Dermis microvascular lymphatic vessel endothelial cell (primary cell): ENCODE data around the gene KLF5. TPM values are rescaled to one million over a fixed set of nuclear protein-coding genes. Genes with fewer than 3 reads are reported as not detected.

Experiments used
- DNase-seq, 2 donors: peaks; one replicate each; pipeline versions ENCODE4 v3.0.0 to v3.0.0-alpha.2; 2010; ENCODE audit warnings: low read depth in 2 of 2
- total RNA-seq: library from RNA; depleted of rRNA; stranded (reverse); fragments of >200 nt; gene quantifications from 2 replicates; pipeline ENCODE4 v1.2.1, GENCODE V29; 2014

Gene KLF5
- total RNA-seq, 1 donor from 2014 or later = 1.0 TPM

- peak in 1 of 2 donors; percentile 45 for DNase-seq
These were observed 850 bp downstream of the KLF5 start for GRCh38 chr13:73059460-73060250.

- DNase-seq = peak in 1 of 2 donors; percentile 29
These were observed 1.7 kb downstream of the KLF5 start for GRCh38 chr13:73060251-73061160.

- DNase-seq = no peak
These were observed 2.7 kb downstream of the KLF5 start for GRCh38 chr13:73061473-73061872.

- DNase-seq = no peak
These were observed 3.1 kb downstream of the KLF5 start for GRCh38 chr13:73061876-73062275.

GRCh38 chr13:73062468-73062867 is 3.7 kb downstream of the KLF5 start:
- DNase-seq = no peak

- DNase-seq = no peak
These were observed 4.4 kb downstream of the KLF5 start for GRCh38 chr13:73063166-73063565.

- no peak for DNase-seq
These were observed 6.2 kb downstream of the KLF5 start for GRCh38 chr13:73065036-73065435.

- DNase-seq = no peak
These were observed 7.0 kb downstream of the KLF5 start for GRCh38 chr13:73065665-73066340.

- DNase-seq = no peak
These were observed 10.5 kb downstream of the KLF5 start for GRCh38 chr13:73069206-73069805.

GRCh38 chr13:73070451-73071098 is 11.8 kb downstream of the KLF5 start:
- no peak for DNase-seq

GRCh38 chr13:73072239-73072900 is 13.6 kb downstream of the KLF5 start:
- DNase-seq = no peak

- DNase-seq = no peak
These were observed 14.2 kb downstream of the KLF5 start for GRCh38 chr13:73073050-73073449.

GRCh38 chr13:73074014-73074413 is 15.2 kb downstream of the KLF5 start:
- DNase-seq = no peak

GRCh38 chr13:73074926-73075325 is 16.1 kb downstream of the KLF5 start:
- DNase-seq = no peak

- DNase-seq = no peak
These were observed 16.7 kb downstream of the KLF5 start for GRCh38 chr13:73075546-73075945.

GRCh38 chr13:73075954-73076353 is 17.1 kb downstream of the KLF5 start:
- no peak for DNase-seq

- DNase-seq = no peak
These were observed 19.1 kb downstream of the KLF5 start for GRCh38 chr13:73077865-73078264.

- no peak for DNase-seq
These were observed 20.6 kb downstream of the KLF5 start for GRCh38 chr13:73079359-73079758.

GRCh38 chr13:73081256-73081915 is 22.6 kb downstream of the KLF5 start:
- no peak for DNase-seq

- DNase-seq = no peak
These were observed 23.7 kb downstream of the KLF5 start for GRCh38 chr13:73082471-73082870.
